Measurements from ENCODE around the gene OSBPL6. TPM values are rescaled to one million over a fixed set of nuclear protein-coding genes. Genes with fewer than 3 reads are reported as not detected.

OSBPL6 gene
- polyA plus RNA-seq, 1 donor (not counting 4 experiments of a cell fraction or from before 2014, with no cell fraction given) = 11.6 TPM

GRCh38 chr2:178211460-178211859 lies 17.1 kb downstream of the OSBPL6 start:
- Histone ChIP-seq H3K27me3 (ENCODE audit: control insufficient read depth, extremely low read depth, insufficient read depth, low read length) (no peaks in the 10 kb centered on the region), H3K4me1 (ENCODE audit: control insufficient read depth, extremely low read depth, insufficient read depth, low read length) (no peaks in the 10 kb centered on the region), H3K4me2 (ENCODE audit: control insufficient read depth, extremely low read depth, insufficient read depth, low read depth, low read length) (no peak overlapping the region), H4K20me1 (ENCODE audit: control insufficient read depth, extremely low read depth, insufficient read depth, low read length) (no peaks in the 10 kb centered on the region), H2AFZ (ENCODE audit: control insufficient read depth, low read length) (no peak overlapping the region), H3K36me3 (ENCODE audit: control insufficient read depth in 2 of 2, extremely low read depth in 1 of 2, insufficient read depth in 2 of 2, low read length in 2 of 2) (no peaks in the 10 kb centered on the region), H3K27ac (ENCODE audit: control insufficient read depth, insufficient read depth, low read length) (no peak overlapping the region), H3K79me2 (ENCODE audit: control insufficient read depth, insufficient read depth, low read length) (peaks cover 1% of the 10 kb centered on the region), H3K9me3 (ENCODE audit: control insufficient read depth, low read depth, low read length) (no peaks in the 10 kb centered on the region), H3K4me3 (ENCODE audit: control insufficient read depth in 2 of 3, extremely low read depth in 1 of 3, insufficient read depth in 2 of 3, low read depth in 1 of 3, low read length in 3 of 3) (no peak overlapping the region), H3K9ac (ENCODE audit: control insufficient read depth, extremely low read depth, insufficient read depth, low read length) (no peak overlapping the region), H3K9me1 (ENCODE audit: control insufficient read depth, extremely low read depth, insufficient read depth, low read length) (peaks cover 2% of the 10 kb centered on the region)
- no peak for DNase-seq (ENCODE audit: low read depth, low spot score)
- dilution Hi-C loops (cut with MboI; ENCODE audit: extremely low pct_ligation_motif_present, low sequenced_read_pairs) = no loop called here
- no peak for TF ChIP-seq EZH2 (IDR thresholded peaks at IDR 0.05; ENCODE audit: low read length)
- no peak for FAIRE-seq

DNA sequence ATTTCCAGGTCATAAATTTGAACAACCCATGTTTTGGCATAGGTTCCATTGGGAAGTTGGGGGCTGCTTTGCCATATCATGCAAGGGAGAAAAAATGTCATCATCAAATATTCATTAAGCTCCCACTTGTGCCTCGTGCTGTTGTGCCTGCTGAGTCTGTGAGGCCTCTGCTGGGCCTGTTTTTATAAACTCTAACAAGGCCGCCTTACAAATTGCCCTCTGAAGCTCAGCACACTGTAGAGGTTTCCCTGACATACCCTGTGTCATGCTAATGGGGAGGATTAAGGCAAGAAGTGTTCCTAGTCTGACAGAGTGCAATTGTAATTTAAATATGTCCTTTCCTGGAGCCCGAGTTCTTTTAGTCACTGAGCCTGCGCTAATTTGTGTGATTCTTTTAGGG lies 17.6 kb downstream of the OSBPL6 start:
- dilution Hi-C loops (cut with MboI; ENCODE audit: extremely low pct_ligation_motif_present, low sequenced_read_pairs) = no loop called here
- FAIRE-seq = no peak
- Histone ChIP-seq H3K27ac (ENCODE audit: control insufficient read depth, insufficient read depth, low read length) (no peak overlapping the region), H4K20me1 (ENCODE audit: control insufficient read depth, extremely low read depth, insufficient read depth, low read length) (no peaks in the 10 kb centered on the region), H3K36me3 (ENCODE audit: control insufficient read depth in 2 of 2, extremely low read depth in 1 of 2, insufficient read depth in 2 of 2, low read length in 2 of 2) (no peaks in the 10 kb centered on the region), H3K9me3 (ENCODE audit: control insufficient read depth, low read depth, low read length) (no peaks in the 10 kb centered on the region), H3K27me3 (ENCODE audit: control insufficient read depth, extremely low read depth, insufficient read depth, low read length) (no peaks in the 10 kb centered on the region), H3K4me1 (ENCODE audit: control insufficient read depth, extremely low read depth, insufficient read depth, low read length) (no peaks in the 10 kb centered on the region), H3K9ac (ENCODE audit: control insufficient read depth, extremely low read depth, insufficient read depth, low read length) (no peak overlapping the region), H3K4me3 (ENCODE audit: control insufficient read depth in 2 of 3, extremely low read depth in 1 of 3, insufficient read depth in 2 of 3, low read depth in 1 of 3, low read length in 3 of 3) (no peak overlapping the region), H3K9me1 (ENCODE audit: control insufficient read depth, extremely low read depth, insufficient read depth, low read length) (peaks cover 2% of the 10 kb centered on the region), H2AFZ (ENCODE audit: control insufficient read depth, low read length) (no peak overlapping the region), H3K79me2 (ENCODE audit: control insufficient read depth, insufficient read depth, low read length) (peaks cover 1% of the 10 kb centered on the region), H3K4me2 (ENCODE audit: control insufficient read depth, extremely low read depth, insufficient read depth, low read depth, low read length) (no peak overlapping the region)
- TF ChIP-seq EZH2 (IDR thresholded peaks at IDR 0.05; ENCODE audit: low read length) = no peak
- TF ChIP-seq, protein P1, sequence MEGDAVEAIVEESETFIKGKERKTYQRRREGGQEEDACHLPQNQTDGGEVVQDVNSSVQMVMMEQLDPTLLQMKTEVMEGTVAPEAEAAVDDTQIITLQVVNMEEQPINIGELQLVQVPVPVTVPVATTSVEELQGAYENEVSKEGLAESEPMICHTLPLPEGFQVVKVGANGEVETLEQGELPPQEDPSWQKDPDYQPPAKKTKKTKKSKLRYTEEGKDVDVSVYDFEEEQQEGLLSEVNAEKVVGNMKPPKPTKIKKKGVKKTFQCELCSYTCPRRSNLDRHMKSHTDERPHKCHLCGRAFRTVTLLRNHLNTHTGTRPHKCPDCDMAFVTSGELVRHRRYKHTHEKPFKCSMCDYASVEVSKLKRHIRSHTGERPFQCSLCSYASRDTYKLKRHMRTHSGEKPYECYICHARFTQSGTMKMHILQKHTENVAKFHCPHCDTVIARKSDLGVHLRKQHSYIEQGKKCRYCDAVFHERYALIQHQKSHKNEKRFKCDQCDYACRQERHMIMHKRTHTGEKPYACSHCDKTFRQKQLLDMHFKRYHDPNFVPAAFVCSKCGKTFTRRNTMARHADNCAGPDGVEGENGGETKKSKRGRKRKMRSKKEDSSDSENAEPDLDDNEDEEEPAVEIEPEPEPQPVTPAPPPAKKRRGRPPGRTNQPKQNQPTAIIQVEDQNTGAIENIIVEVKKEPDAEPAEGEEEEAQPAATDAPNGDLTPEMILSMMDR (optimal IDR thresholded peaks at IDR 0.05 in 1 of 3, IDR thresholded peaks at IDR 0.05 in 1 of 3, conservative IDR thresholded peaks at IDR 0.05 in 1 of 3; ENCODE audit: extremely low read depth in 1 of 3, insufficient read depth in 2 of 3, low read length in 3 of 3) = no peak
- DNase-seq (ENCODE audit: low read depth, low spot score) = no peak

DNA sequence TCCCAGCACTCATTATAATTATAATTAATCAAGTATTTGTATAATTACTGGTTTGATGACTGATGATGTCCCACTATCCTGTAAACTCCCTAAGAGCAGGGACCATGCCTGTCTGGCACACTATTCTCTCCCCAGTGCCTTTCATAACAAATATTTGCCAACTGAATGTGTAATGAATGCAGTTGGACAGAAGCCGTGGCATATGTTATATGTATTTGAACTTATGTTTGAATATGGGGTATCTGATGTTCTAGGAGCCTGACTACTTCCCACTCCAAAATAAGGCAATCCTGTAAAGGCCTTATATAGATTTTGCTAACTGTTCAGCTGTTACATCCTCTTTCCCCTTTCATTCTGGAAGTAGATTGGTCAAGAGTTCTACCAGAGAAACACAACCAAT lies 19.7 kb downstream of the OSBPL6 start:
- no peaks in the 10 kb centered on the region for H3K4me1 ChIP-seq (ENCODE audit: control insufficient read depth, extremely low read depth, insufficient read depth, low read length)
- H3K9me3 ChIP-seq (ENCODE audit: control insufficient read depth, low read depth, low read length) = no peaks in the 10 kb centered on the region
- FAIRE-seq (no peak), DNase-seq (ENCODE audit: low read depth, low spot score) (no peak)
- no peaks in the 10 kb centered on the region for H3K36me3 ChIP-seq (ENCODE audit: control insufficient read depth in 2 of 2, extremely low read depth in 1 of 2, insufficient read depth in 2 of 2, low read length in 2 of 2)
- H2AFZ ChIP-seq (ENCODE audit: control insufficient read depth, low read length) = no peak overlapping the region
- no peak overlapping the region for H3K9ac ChIP-seq (ENCODE audit: control insufficient read depth, extremely low read depth, insufficient read depth, low read length)
- no peak overlapping the region for H3K4me2 ChIP-seq (ENCODE audit: control insufficient read depth, extremely low read depth, insufficient read depth, low read depth, low read length)
- dilution Hi-C loops (cut with MboI; ENCODE audit: extremely low pct_ligation_motif_present, low sequenced_read_pairs) = no loop called here
- no peak overlapping the region for H3K27ac ChIP-seq (ENCODE audit: control insufficient read depth, insufficient read depth, low read length)
- TF ChIP-seq, protein P1 (optimal IDR thresholded peaks at IDR 0.05 in 1 of 3, IDR thresholded peaks at IDR 0.05 in 1 of 3, conservative IDR thresholded peaks at IDR 0.05 in 1 of 3; ENCODE audit: extremely low read depth in 1 of 3, insufficient read depth in 2 of 3, low read length in 3 of 3) = no peak
- no peak for TF ChIP-seq EZH2 (IDR thresholded peaks at IDR 0.05; ENCODE audit: low read length)
- no peaks in the 10 kb centered on the region for H3K27me3 ChIP-seq (ENCODE audit: control insufficient read depth, extremely low read depth, insufficient read depth, low read length)
- no peak overlapping the region for H3K4me3 ChIP-seq (ENCODE audit: control insufficient read depth in 2 of 3, extremely low read depth in 1 of 3, insufficient read depth in 2 of 3, low read depth in 1 of 3, low read length in 3 of 3)
- no peaks in the 10 kb centered on the region for H4K20me1 ChIP-seq (ENCODE audit: control insufficient read depth, extremely low read depth, insufficient read depth, low read length)
- peaks cover 2% of the 10 kb centered on the region for H3K9me1 ChIP-seq (ENCODE audit: control insufficient read depth, extremely low read depth, insufficient read depth, low read length)
- H3K79me2 ChIP-seq (ENCODE audit: control insufficient read depth, insufficient read depth, low read length) = peaks cover 1% of the 10 kb centered on the region

Measured in keratinocyte (primary cell).